ENCODE results near the gene LBHD1.
A peak's percentile ranks its signal among the peaks of the same experiment; 100 is the strongest.

LBHD1 gene

DNA sequence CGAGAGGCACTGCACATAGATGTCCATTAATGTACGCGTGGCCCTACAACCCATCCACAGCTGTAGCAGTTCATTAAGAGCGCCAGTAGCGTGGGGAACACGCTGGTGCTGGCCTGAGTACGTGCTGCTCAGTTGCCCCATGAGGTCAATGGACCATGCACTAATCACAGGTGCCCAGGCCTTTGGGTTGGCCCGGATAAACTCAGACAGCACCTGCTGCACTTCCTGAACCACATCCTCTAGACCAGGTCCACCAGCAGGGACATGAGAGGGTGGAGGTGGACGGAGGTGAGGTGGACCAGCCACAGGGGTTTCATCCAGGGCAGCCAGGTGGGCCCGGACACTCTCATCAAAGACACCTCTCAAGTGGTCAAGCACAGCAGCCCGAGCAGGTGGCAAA lies 22.6 kb downstream of the LBHD1 start:
- peaks cover 17% of the 10 kb centered on the region for H3K36me3 ChIP-seq (ENCODE audit: control insufficient read depth, insufficient read depth, low read length)
- H3K27me3 ChIP-seq (ENCODE audit: control insufficient read depth, insufficient read depth, low read length): no peaks in the 10 kb centered on the region
- H3K4me1 ChIP-seq (ENCODE audit: control insufficient read depth, insufficient read depth, low read length): peaks cover 25% of the 10 kb centered on the region
- no peaks in the 10 kb centered on the region for H3K9me3 ChIP-seq (ENCODE audit: control insufficient read depth, low read length)
- H3K4me3 ChIP-seq (ENCODE audit: low read length): no peak overlapping the region
- no peak overlapping the region for H3K9ac ChIP-seq (ENCODE audit: low read length)

DNA sequence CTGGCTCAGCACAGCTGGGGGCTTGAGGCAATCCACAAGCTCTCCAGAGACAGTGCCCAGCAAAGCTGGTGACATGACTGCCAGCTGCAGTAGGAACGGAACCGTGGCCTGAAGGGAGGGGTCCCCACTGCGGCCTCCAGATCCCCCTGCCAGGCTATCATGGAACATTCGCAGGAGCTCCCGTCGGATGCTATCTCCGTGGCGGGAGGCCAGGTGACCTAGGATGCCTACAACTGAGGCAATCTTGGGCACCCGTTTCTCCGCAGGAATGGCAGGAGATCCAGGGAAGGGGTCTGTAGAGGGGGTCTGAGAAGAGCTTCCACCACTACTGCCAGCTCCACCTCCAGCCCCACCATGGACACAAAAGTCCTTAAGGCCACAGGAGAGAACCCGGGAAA lies 23.1 kb downstream of the LBHD1 start:
- Histone ChIP-seq H3K4me3 (ENCODE audit: low read length) (no peak overlapping the region), H3K4me1 (ENCODE audit: control insufficient read depth, insufficient read depth, low read length) (peaks cover 25% of the 10 kb centered on the region)

DNA sequence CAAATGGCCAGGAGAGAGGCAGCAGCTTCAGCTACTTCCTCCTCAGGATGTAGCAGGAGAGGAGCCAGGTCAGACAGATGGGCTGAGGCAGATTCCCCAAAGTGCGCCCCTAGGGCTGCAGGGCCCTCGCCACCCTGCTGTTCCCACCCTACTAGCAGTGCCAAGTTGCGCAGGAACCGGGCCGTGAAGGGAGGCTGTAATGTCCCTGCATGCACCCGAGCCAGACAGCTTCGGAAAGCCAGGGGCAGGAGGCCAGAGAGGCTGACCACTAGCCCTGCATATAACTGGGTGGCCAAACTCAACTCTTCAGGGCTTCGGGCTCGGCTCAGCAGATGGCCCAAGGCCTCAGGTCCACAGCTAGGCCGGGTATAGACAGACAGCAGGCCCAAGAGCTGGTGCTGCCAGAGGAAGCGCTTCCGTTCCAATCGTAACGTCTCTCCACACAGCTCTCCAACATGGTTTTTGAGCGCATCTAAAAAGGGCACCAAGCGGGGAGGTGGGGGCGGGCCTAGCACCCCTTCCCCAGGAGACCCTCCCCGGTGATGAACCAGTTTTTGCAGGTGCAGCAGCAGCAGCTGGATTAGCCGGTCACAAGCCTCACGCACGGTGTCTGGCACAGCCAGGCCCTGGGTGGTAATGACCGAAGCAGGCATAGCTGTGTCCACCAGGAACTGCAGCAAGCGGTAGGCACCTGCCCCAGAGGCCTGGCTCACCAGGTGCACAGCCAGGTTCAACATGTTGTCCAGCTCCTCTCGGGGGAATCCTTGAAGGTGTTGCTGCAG lies 23.7 kb downstream of the LBHD1 start:
- H3K4me3 ChIP-seq (ENCODE audit: low read length): no peak overlapping the region
- no peaks in the 10 kb centered on the region for H3K27me3 ChIP-seq (ENCODE audit: control insufficient read depth, insufficient read depth, low read length)
- H3K9ac ChIP-seq (ENCODE audit: low read length): no peak overlapping the region
- peaks cover 17% of the 10 kb centered on the region for H3K36me3 ChIP-seq (ENCODE audit: control insufficient read depth, insufficient read depth, low read length)
- H3K9me3 ChIP-seq (ENCODE audit: control insufficient read depth, low read length): no peaks in the 10 kb centered on the region
- peaks cover 25% of the 10 kb centered on the region for H3K4me1 ChIP-seq (ENCODE audit: control insufficient read depth, insufficient read depth, low read length)

More for the DNA sequence above, 23.1 kb downstream of the LBHD1 start:
- H3K9ac ChIP-seq (ENCODE audit: low read length): no peak overlapping the region
- H3K36me3 ChIP-seq (ENCODE audit: control insufficient read depth, insufficient read depth, low read length): peaks cover 17% of the 10 kb centered on the region
- H3K9me3 ChIP-seq (ENCODE audit: control insufficient read depth, low read length): no peaks in the 10 kb centered on the region
- H3K27me3 ChIP-seq (ENCODE audit: control insufficient read depth, insufficient read depth, low read length): no peaks in the 10 kb centered on the region

DNA sequence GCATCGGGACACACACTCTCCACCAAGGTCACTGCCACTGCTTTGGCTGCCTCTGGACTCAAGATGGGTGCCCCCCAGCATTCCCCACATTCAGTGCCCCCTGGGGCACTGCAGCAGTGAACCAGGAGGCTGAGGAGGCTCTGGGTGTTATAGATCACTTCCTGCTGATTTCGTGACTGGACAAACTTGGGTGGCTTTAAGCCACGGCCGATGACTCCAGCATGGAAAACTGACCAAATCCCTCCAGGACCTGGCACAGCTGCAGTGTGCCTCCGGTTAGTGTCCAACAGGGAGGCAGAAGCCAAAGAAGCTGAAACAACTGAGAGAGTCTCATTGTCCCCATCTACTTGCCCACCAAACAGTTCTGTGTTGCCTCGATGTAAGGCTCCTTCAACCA lies 24.5 kb downstream of the LBHD1 start:
- no peak overlapping the region for H3K4me3 ChIP-seq (ENCODE audit: low read length)
- peaks cover 25% of the 10 kb centered on the region for H3K4me1 ChIP-seq (ENCODE audit: control insufficient read depth, insufficient read depth, low read length)
- H3K27me3 ChIP-seq (ENCODE audit: control insufficient read depth, insufficient read depth, low read length): no peaks in the 10 kb centered on the region
- peaks cover 17% of the 10 kb centered on the region for H3K36me3 ChIP-seq (ENCODE audit: control insufficient read depth, insufficient read depth, low read length)
- no peak overlapping the region for H3K9ac ChIP-seq (ENCODE audit: low read length)
- H3K9me3 ChIP-seq (ENCODE audit: control insufficient read depth, low read length): no peaks in the 10 kb centered on the region

DNA sequence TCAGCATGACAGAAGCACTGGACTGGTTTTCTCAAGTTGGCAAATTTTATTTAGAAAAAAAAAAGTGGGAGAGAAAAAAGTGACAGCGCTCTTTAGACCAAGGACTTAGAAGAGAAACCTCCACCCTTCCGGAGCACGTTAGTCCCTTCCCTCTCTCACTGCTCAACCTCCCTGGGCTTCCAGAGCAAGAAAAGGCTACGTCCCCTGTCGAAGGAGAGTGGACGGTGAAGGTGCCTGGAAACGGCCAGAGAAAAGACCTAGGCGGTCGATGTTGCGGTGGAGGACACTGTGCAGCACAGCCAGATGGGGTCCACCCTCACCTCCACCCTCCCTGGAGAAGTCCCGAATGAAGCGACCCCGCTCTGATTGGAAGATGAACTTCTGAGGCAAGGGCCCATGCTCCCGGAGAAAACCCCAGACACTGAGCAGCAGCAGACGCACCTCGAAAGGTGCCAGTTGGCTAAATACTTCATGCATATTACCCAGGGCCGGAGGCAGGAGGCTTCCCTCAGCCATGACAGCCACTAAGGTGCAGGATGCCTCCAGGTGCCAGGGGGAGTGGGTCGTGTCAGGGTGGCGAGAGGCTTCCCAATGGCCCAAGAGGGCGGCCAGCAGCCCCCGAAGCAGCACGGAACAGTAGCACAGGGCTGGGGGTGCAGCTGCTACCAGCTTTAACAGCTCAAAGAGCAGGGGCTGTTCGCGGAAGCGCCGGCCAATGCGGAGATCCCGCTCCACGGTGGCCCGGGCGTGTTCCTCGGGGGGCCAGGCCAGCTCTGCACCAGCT lies 25.1 kb downstream of the LBHD1 start:
- H3K36me3 ChIP-seq (ENCODE audit: control insufficient read depth, insufficient read depth, low read length): peaks cover 17% of the 10 kb centered on the region
- peaks cover 21% of the 10 kb centered on the region for H3K4me1 ChIP-seq (ENCODE audit: control insufficient read depth, insufficient read depth, low read length)
- no peaks in the 10 kb centered on the region for H3K27me3 ChIP-seq (ENCODE audit: control insufficient read depth, insufficient read depth, low read length)
- H3K4me3 ChIP-seq (ENCODE audit: low read length): no peak overlapping the region
- H3K9me3 ChIP-seq (ENCODE audit: control insufficient read depth, low read length): no peaks in the 10 kb centered on the region
- peak overlapping the region; percentile 22 for H3K9ac ChIP-seq (ENCODE audit: low read length)

DNA sequence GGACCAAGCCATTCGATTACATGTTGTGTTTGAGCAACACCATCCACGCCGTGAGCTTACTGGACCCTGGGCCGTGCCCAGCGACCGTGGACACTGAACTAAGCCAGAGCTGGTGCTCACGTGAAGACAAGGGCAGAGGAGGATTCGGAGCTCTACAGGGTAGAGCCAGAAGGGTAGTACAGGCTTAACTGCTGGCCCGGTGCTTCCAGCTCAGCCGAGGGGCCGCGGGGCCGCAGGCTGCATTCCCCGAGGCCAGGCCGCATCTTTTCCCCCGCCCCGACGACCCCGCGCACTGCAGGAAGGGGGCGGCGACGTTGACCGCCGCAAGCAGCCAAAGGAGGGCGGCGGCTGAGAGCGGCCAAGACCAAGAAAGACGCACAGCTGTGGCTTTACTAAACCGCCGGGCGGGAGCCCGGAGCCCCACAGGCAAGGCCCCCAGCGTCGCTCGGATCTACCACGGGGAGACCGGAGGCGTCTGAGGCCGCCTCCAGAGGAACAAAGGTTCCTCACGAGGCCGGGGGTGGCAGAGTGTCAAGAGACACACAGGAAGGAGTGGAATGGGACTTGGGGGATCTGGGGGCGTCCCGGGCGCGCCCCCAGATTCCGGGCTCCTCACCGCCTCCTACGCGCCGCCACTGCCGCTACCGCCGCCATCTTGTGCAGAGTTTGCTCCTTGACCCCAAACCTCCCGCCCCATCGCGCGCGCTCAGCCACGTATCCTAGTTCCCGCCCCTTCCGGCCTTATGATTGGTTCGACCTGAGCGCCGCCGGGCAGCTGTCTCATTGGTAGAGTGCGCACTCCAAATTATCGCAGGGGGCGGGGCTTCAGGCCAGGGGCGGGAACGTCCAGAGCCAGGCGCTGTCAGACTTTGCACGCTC lies 25.9 kb downstream of the LBHD1 start, which contains the start of gene GANAB:
Gene GANAB (minus strand): TSS at position 668 of the 879 bp plus-strand sequence. CDS start 14 bp downstream, at position 654.
- Histone ChIP-seq H3K9ac (ENCODE audit: low read length) (peak within 1 kb of the TSS; percentile 69), H3K36me3 (ENCODE audit: control insufficient read depth, insufficient read depth, low read length) (peaks cover 17% of the 10 kb centered on the region)

DNA sequence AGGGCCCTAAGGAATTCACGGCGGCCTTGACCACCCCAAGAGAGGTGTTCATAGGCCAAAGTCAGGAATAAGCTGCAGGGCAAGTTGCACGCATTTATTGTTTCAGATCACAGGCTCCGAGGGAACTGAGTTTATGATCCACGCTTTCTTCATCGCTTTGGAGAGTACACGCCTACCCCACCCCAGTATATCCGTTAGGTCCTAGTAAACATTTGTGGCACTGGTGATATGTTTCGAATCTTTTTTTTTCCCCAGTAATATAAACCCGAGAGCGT lies 26.5 kb downstream of the LBHD1 start:
- Histone ChIP-seq H3K4me1 (ENCODE audit: control insufficient read depth, insufficient read depth, low read length) (peaks cover 13% of the 10 kb centered on the region), H3K36me3 (ENCODE audit: control insufficient read depth, insufficient read depth, low read length) (peaks cover 17% of the 10 kb centered on the region)

More for the DNA sequence above, 25.9 kb downstream of the LBHD1 start, which contains the start of gene GANAB:
- Histone ChIP-seq H3K27me3 (ENCODE audit: control insufficient read depth, insufficient read depth, low read length) (no peaks in the 10 kb centered on the region), H3K4me3 (ENCODE audit: low read length) (peak within 1 kb of the TSS; percentile 60), H3K4me1 (ENCODE audit: control insufficient read depth, insufficient read depth, low read length) (peaks cover 13% of the 10 kb centered on the region), H3K9me3 (ENCODE audit: control insufficient read depth, low read length) (no peaks in the 10 kb centered on the region)

DNA sequence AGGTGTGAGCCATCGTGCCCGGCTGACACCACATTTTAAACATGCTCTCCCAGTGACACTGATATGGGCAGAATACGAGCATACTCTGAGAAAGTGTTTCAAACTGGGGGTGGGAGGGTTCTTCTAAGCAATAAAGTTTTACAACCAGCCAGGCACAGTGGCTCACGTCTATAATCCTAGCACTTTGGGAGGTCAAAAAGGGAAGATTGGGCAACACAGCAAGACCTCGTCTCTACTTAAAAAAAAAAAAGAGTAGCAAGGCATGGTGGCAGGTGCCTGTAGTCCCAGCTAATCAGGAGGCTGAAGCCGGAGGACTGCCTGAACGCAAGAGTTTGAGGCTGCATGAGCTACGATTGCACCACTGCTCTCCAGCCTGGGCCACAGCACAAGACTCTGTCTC lies 27.8 kb downstream of the LBHD1 start:
- no peak overlapping the region for H3K4me3 ChIP-seq (ENCODE audit: low read length)
- peaks cover 14% of the 10 kb centered on the region for H3K36me3 ChIP-seq (ENCODE audit: control insufficient read depth, insufficient read depth, low read length)
- H3K9me3 ChIP-seq (ENCODE audit: control insufficient read depth, low read length): no peaks in the 10 kb centered on the region
- H3K27me3 ChIP-seq (ENCODE audit: control insufficient read depth, insufficient read depth, low read length): no peaks in the 10 kb centered on the region
- H3K9ac ChIP-seq (ENCODE audit: low read length): no peak overlapping the region
- H3K4me1 ChIP-seq (ENCODE audit: control insufficient read depth, insufficient read depth, low read length): peaks cover 13% of the 10 kb centered on the region

More for the DNA sequence above, 26.5 kb downstream of the LBHD1 start:
- no peaks in the 10 kb centered on the region for H3K9me3 ChIP-seq (ENCODE audit: control insufficient read depth, low read length)
- H3K27me3 ChIP-seq (ENCODE audit: control insufficient read depth, insufficient read depth, low read length): no peaks in the 10 kb centered on the region
- H3K4me3 ChIP-seq (ENCODE audit: low read length): peak overlapping the region; percentile 60
- peak overlapping the region; percentile 69 for H3K9ac ChIP-seq (ENCODE audit: low read length)

DNA sequence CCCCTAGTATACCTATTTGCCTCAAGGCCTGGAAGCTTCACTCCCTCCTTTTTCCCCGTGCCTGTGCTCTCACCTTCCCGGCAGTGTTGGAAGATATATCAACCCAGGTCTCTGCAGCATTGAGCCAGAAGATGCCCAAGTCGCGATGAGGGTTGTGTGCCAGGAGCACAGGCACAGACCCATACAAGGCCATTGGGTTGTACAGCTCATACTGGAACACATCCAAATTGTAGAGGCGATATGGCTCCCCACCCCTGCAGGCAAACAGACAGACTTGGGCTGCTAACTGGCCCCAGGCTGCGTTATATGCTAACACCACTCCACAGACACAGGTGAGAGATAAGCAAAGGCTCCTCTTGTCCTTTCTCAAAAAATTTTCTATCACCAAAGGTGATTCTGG lies 39.6 kb downstream of the LBHD1 start:
- H3K27me3 ChIP-seq (ENCODE audit: control insufficient read depth, insufficient read depth, low read length): no peaks in the 10 kb centered on the region
- no peak overlapping the region for H3K9ac ChIP-seq (ENCODE audit: low read length)
- peaks cover 44% of the 10 kb centered on the region for H3K36me3 ChIP-seq (ENCODE audit: control insufficient read depth, insufficient read depth, low read length)

DNA sequence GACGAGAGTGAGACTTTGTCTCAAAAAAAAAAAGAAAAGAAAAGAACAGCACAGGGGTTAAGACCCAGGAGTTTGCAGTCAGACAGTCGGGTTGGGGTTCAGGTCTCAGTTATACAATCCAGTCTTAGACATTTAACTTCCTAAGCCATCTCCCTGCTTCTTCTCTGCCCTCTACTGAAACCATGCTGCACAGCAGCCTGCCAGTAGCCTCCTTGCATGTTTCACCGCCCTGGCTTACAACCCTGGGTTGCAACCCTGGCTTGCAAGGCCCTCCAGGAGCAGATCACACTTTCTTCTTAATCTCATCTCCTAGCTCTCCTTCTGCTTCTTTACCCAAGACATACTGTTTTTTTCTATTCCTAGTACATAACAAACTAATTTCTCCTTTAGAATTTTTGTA lies 44.4 kb downstream of the LBHD1 start:
- peaks cover 43% of the 10 kb centered on the region for H3K36me3 ChIP-seq (ENCODE audit: control insufficient read depth, insufficient read depth, low read length)
- no peak overlapping the region for H3K9ac ChIP-seq (ENCODE audit: low read length)
- H3K27me3 ChIP-seq (ENCODE audit: control insufficient read depth, insufficient read depth, low read length): no peaks in the 10 kb centered on the region
- peaks cover 3% of the 10 kb centered on the region for H3K4me1 ChIP-seq (ENCODE audit: control insufficient read depth, insufficient read depth, low read length)
- no peaks in the 10 kb centered on the region for H3K9me3 ChIP-seq (ENCODE audit: control insufficient read depth, low read length)
- H3K4me3 ChIP-seq (ENCODE audit: low read length): no peak overlapping the region

More for the DNA sequence above, 39.6 kb downstream of the LBHD1 start:
- H3K4me1 ChIP-seq (ENCODE audit: control insufficient read depth, insufficient read depth, low read length): peaks cover 14% of the 10 kb centered on the region
- no peak overlapping the region for H3K4me3 ChIP-seq (ENCODE audit: low read length)
- no peaks in the 10 kb centered on the region for H3K9me3 ChIP-seq (ENCODE audit: control insufficient read depth, low read length)

DNA sequence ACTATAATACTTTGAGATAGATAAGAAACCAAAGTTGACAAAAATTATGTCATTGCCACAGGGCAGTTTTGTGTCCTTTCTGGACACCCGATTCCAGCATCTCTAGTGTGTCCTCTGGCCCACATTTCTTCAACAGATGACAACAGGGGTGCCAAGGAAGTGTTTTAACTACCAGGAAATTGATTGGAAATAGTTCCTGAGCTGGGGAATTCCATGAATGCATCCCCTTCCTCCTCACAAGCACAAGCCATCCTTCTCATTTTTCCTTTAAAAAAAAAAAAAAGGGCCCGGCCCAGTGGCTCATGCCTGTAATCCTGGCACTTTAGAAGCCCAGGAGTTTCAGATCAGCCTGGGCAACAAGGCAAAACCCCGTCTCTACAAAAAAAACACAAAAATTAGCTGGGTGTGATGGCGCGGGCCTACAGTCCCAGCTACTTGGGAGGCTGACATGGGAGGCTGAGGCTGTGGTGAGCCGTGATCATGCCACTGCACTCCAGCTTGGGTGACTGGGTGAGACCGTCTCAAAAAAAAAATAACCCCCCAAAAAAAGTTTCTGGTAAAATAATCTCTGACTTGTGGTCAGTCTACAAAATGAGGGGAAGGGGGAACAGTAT lies 49.5 kb downstream of the LBHD1 start:
- Histone ChIP-seq H3K9ac (ENCODE audit: low read length) (peak overlapping the region; percentile 33), H3K9me3 (ENCODE audit: control insufficient read depth, low read length) (no peaks in the 10 kb centered on the region), H3K27me3 (ENCODE audit: control insufficient read depth, insufficient read depth, low read length) (no peaks in the 10 kb centered on the region), H3K36me3 (ENCODE audit: control insufficient read depth, insufficient read depth, low read length) (peaks cover 18% of the 10 kb centered on the region), H3K4me1 (ENCODE audit: control insufficient read depth, insufficient read depth, low read length) (peaks cover 6% of the 10 kb centered on the region), H3K4me3 (ENCODE audit: low read length) (no peak overlapping the region)
